Astrocyte (in vitro differentiated cells and primary cell): ENCODE measurements around the gene PTPRT. TPM values are rescaled to one million over a fixed set of nuclear protein-coding genes. Genes with fewer than 3 reads are reported as not detected.

ENCODE experiments used
- DNase-seq: peaks from one replicate; pipeline ENCODE4 v3.0.0-alpha.2; 2010; ENCODE audit warnings: low read depth
- FAIRE-seq: peaks from 2 replicates; lab custom pipeline; 2011; peaks lifted over from hg19 to GRCh38; lab: Jason Lieb, UNC
- H2AFZ ChIP-seq: 2 replicates; pipeline ENCODE4 v1.6.0; 2012; ENCODE audit warnings: low read depth, low read length, inconsistent platforms
- H3K27ac ChIP-seq: 2 replicates; pipeline ENCODE4 v1.5.1; 2011; ENCODE audit warnings: low read depth, low read length, inconsistent platforms
- H3K27me3 ChIP-seq: 2 replicates; pipeline ENCODE4 v1.6.0; 2011; ENCODE audit warnings: low read length, inconsistent platforms; ENCODE audit not compliant: insufficient read depth
- H3K36me3 ChIP-seq: 2 replicates; pipeline ENCODE4 v1.5.1; 2011; ENCODE audit warnings: low read length, inconsistent platforms; ENCODE audit not compliant: insufficient read depth
- H3K4me1 ChIP-seq: 2 replicates; pipeline ENCODE4 v1.5.1; 2011; ENCODE audit warnings: low read length, inconsistent platforms; ENCODE audit not compliant: insufficient read depth
- H3K4me2 ChIP-seq: 2 replicates; pipeline ENCODE4 v1.6.0; 2012; ENCODE audit warnings: low read length, inconsistent platforms
- H3K4me3 ChIP-seq: 2 replicates; pipeline ENCODE4 v1.5.1; 2011; ENCODE audit warnings: low read depth, mild to moderate bottlenecking, low read length, inconsistent platforms; ENCODE audit not compliant: insufficient read depth
- H3K79me2 ChIP-seq: 2 replicates; pipeline ENCODE4 v1.6.0; 2012; ENCODE audit warnings: mild to moderate bottlenecking, low read length, inconsistent platforms; ENCODE audit not compliant: insufficient read depth
- H3K9ac ChIP-seq: 2 replicates; pipeline ENCODE4 v1.6.0; 2012; ENCODE audit warnings: mild to moderate bottlenecking, low read length, inconsistent platforms
- H3K9me3 ChIP-seq: 2 replicates; pipeline ENCODE4 v1.5.1; 2012; ENCODE audit warnings: low read depth, mild to moderate bottlenecking, low read length, inconsistent platforms; ENCODE audit not compliant: insufficient read depth
- H4K20me1 ChIP-seq: 2 replicates; pipeline ENCODE4 v1.6.0; 2012; ENCODE audit warnings: low read length, inconsistent platforms; ENCODE audit not compliant: insufficient read depth
- H3K27ac Mint-ChIP-seq: one replicate; pipeline ENCODE4 v1.8.0; 2021; ENCODE audit warnings: mild to moderate bottlenecking, mixed read lengths; ENCODE audit not compliant: unreplicated experiment
- H3K27me3 Mint-ChIP-seq: one replicate; pipeline ENCODE4 v1.8.0; 2021; ENCODE audit warnings: low read depth, mixed read lengths; ENCODE audit not compliant: unreplicated experiment
- H3K36me3 Mint-ChIP-seq: one replicate; pipeline ENCODE4 v1.8.0; 2021; ENCODE audit warnings: low read depth, mixed read lengths; ENCODE audit not compliant: unreplicated experiment
- H3K4me1 Mint-ChIP-seq: one replicate; pipeline ENCODE4 v1.8.0; 2021; ENCODE audit warnings: low read depth, mixed read lengths; ENCODE audit not compliant: unreplicated experiment
- H3K4me3 Mint-ChIP-seq: one replicate; pipeline ENCODE4 v1.8.0; 2021; ENCODE audit warnings: mild to moderate bottlenecking, moderate library complexity, mixed read lengths; ENCODE audit not compliant: unreplicated experiment
- H3K9me3 Mint-ChIP-seq: one replicate; pipeline ENCODE4 v1.8.0; 2021; ENCODE audit warnings: mild to moderate bottlenecking, mixed read lengths; ENCODE audit not compliant: unreplicated experiment
- CTCF ChIP-seq: IDR thresholded peaks from 2 replicates; pipeline ENCODE4 v1.5.1; 2011; ENCODE audit warnings: low read depth, mild to moderate bottlenecking, inconsistent platforms, low read length, moderate library complexity; ENCODE audit not compliant: insufficient read depth
- EZH2 ChIP-seq: IDR thresholded peaks from 2 replicates; pipeline ENCODE4 v1.6.1; 2012; ENCODE audit warnings: mild to moderate bottlenecking, low read length, inconsistent platforms; ENCODE audit not compliant: insufficient read depth
- total RNA-seq: library from RNA; stranded (reverse); gene quantifications from 2 replicates; pipeline ENCODE4 v1.2.1, GENCODE V29; 2021

PTPRT gene
- total RNA-seq, 1 donor from 2014 or later: 0.25 TPM

GRCh38 chr20:42186337-42186736 lies 1003.4 kb downstream of the PTPRT start:
- Mint-ChIP-seq H3K4me3 (no peak overlapping the region), H3K27me3 (no peaks in the 10 kb centered on the region), H3K36me3 (no peaks in the 10 kb centered on the region), H3K4me1 (no peaks in the 10 kb centered on the region), H3K27ac (no peak overlapping the region), H3K9me3 (peaks cover 6% of the 10 kb centered on the region)
- H3K27ac ChIP-seq: no peak overlapping the region
- H3K4me2 ChIP-seq: no peak overlapping the region
- H4K20me1 ChIP-seq: no peaks in the 10 kb centered on the region
- H3K4me3 ChIP-seq: no peak overlapping the region
- no peak for DNase-seq
- H3K9ac ChIP-seq: no peak overlapping the region
- H3K4me1 ChIP-seq: no peaks in the 10 kb centered on the region
- H3K36me3 ChIP-seq: no peaks in the 10 kb centered on the region
- no peak for TF ChIP-seq CTCF
- FAIRE-seq: no peak
- H2AFZ ChIP-seq: no peak overlapping the region
- no peaks in the 10 kb centered on the region for H3K27me3 ChIP-seq
- peaks cover 6% of the 10 kb centered on the region for H3K9me3 ChIP-seq
- no peaks in the 10 kb centered on the region for H3K79me2 ChIP-seq

GRCh38 chr20:42183147-42183546 lies 1006.6 kb downstream of the PTPRT start:
- Histone ChIP-seq H3K4me3 (no peak overlapping the region), H3K36me3 (no peaks in the 10 kb centered on the region), H3K27me3 (no peaks in the 10 kb centered on the region), H3K9ac (no peak overlapping the region), H4K20me1 (no peaks in the 10 kb centered on the region), H3K27ac (no peak overlapping the region), H3K79me2 (no peaks in the 10 kb centered on the region), H3K9me3 (peaks cover 9% of the 10 kb centered on the region), H3K4me2 (no peak overlapping the region), H3K4me1 (no peaks in the 10 kb centered on the region), H2AFZ (no peak overlapping the region)
- DNase-seq (no peak), FAIRE-seq (no peak)
- TF ChIP-seq CTCF (no peak), EZH2 (no peak)
- Mint-ChIP-seq H3K4me3 (no peak overlapping the region), H3K4me1 (no peaks in the 10 kb centered on the region), H3K36me3 (no peaks in the 10 kb centered on the region), H3K9me3 (peaks cover 5% of the 10 kb centered on the region), H3K27me3 (no peaks in the 10 kb centered on the region), H3K27ac (no peak overlapping the region)

- TF ChIP-seq CTCF: no peak
- no peak for TF ChIP-seq EZH2
- DNase-seq (no peak), FAIRE-seq (no peak)
- H3K79me2 ChIP-seq: no peaks in the 10 kb centered on the region
- Mint-ChIP-seq H3K9me3 (peaks cover 1% of the 10 kb centered on the region), H3K36me3 (no peaks in the 10 kb centered on the region), H3K27ac (no peak overlapping the region), H3K4me1 (no peaks in the 10 kb centered on the region), H3K4me3 (no peak overlapping the region), H3K27me3 (no peaks in the 10 kb centered on the region)
- no peak overlapping the region for H3K9ac ChIP-seq
- H2AFZ ChIP-seq: no peak overlapping the region
- no peaks in the 10 kb centered on the region for H3K36me3 ChIP-seq
- no peaks in the 10 kb centered on the region for H3K27me3 ChIP-seq
- no peaks in the 10 kb centered on the region for H3K4me1 ChIP-seq
- H3K4me3 ChIP-seq: no peak overlapping the region
- no peak overlapping the region for H3K27ac ChIP-seq
- H3K9me3 ChIP-seq: peaks cover 9% of the 10 kb centered on the region
- no peak overlapping the region for H3K4me2 ChIP-seq
- no peaks in the 10 kb centered on the region for H4K20me1 ChIP-seq
Observed at GRCh38 chr20:42181064-42181463, 1008.6 kb downstream of the PTPRT start.
